Prostate gland (tissue), 2 donors: ENCODE data around the gene BANP.

Experiments used
- POLR2A ChIP-seq: fragments of 450-650 bp; IDR thresholded peaks from one replicate; pipeline ENCODE4 v1.6.1; 2016; ENCODE audit warnings: antibody characterized with exemption, mild to moderate bottlenecking
- POLR2AphosphoS5 ChIP-seq: sonication (generic); formaldehyde crosslinking; IDR thresholded peaks from one replicate; pipeline ENCODE4 v1.6.1; 2017; ENCODE audit warnings: antibody characterized with exemption
- TF ChIP-seq, protein P1 (sequence below), 4 experiments: fragments of 200-600 bp in 2 of 4; fragments of 450-650 bp in 2 of 4; sonication (generic) in 2 of 4; IDR thresholded peaks; 1 replicate in 3 of 4; 2 replicates in 1 of 4; pipeline ENCODE4 v1.5.1; 2016 to 2019; ENCODE audit warnings: antibody characterized with exemption in 4 of 4, mild to moderate bottlenecking in 2 of 4, moderate library complexity in 2 of 4

- TF ChIP-seq, protein P1, sequence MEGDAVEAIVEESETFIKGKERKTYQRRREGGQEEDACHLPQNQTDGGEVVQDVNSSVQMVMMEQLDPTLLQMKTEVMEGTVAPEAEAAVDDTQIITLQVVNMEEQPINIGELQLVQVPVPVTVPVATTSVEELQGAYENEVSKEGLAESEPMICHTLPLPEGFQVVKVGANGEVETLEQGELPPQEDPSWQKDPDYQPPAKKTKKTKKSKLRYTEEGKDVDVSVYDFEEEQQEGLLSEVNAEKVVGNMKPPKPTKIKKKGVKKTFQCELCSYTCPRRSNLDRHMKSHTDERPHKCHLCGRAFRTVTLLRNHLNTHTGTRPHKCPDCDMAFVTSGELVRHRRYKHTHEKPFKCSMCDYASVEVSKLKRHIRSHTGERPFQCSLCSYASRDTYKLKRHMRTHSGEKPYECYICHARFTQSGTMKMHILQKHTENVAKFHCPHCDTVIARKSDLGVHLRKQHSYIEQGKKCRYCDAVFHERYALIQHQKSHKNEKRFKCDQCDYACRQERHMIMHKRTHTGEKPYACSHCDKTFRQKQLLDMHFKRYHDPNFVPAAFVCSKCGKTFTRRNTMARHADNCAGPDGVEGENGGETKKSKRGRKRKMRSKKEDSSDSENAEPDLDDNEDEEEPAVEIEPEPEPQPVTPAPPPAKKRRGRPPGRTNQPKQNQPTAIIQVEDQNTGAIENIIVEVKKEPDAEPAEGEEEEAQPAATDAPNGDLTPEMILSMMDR (IDR thresholded peaks at IDR 0.05): no peak
- TF ChIP-seq POLR2AphosphoS5 (no peak), POLR2A (no peak)
Observed at GRCh38 chr16:87938412-87938949, 12.8 kb upstream of the BANP start.
